Activated naive CD8-positive, alpha-beta T cell (primary cell): ENCODE results near the gene FANCD2OS.
"Not testable (repeated sequence)": the region's sequence is repeated elsewhere in the genome, so short reads cannot be mapped to it uniquely, and the experiment has no call there.

Experiments used
- H3K27ac Mint-ChIP-seq: one replicate; pipeline ENCODE4 v1.8.0; 2021; ENCODE audit warnings: mixed read lengths
- H3K27me3 Mint-ChIP-seq: one replicate; pipeline ENCODE4 v1.8.0; 2021; ENCODE audit warnings: mixed read lengths
- H3K36me3 Mint-ChIP-seq: one replicate; pipeline ENCODE4 v1.8.0; 2021; ENCODE audit warnings: mixed read lengths
- H3K4me1 Mint-ChIP-seq: one replicate; pipeline ENCODE4 v1.8.0; 2021; ENCODE audit warnings: low read depth, mixed read lengths
- H3K4me3 Mint-ChIP-seq: one replicate; pipeline ENCODE4 v1.8.0; 2021; ENCODE audit warnings: mild to moderate bottlenecking, mixed read lengths
- H3K9me3 Mint-ChIP-seq: one replicate; pipeline ENCODE4 v1.8.0; 2021; ENCODE audit warnings: low read depth, mixed read lengths

FANCD2OS gene

DNA sequence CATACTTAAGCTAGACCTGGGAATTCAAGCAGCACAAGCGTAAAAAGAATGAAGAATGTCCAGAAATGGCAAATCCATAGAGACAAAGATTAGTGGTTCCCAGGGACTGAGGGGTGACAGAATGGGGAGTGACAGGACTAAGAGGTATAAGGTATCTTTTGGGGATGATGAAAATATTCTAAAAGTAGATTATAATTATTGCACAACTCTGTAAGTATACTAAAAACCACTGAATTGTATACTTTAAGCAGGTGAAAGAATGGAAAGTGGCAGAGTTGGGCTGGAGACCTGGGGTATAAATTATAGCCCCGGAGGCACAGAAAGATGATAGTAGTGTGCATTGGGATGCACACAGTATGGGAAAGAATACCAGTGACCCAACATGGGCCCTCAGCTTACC is 13.0 kb upstream of the FANCD2OS start:
- Mint-ChIP-seq H3K4me3 (no peak overlapping the region), H3K4me1 (peaks cover 56% of the 10 kb centered on the region), H3K27ac (no peak overlapping the region), H3K27me3 (no peaks in the 10 kb centered on the region), H3K9me3 (no peaks in the 10 kb centered on the region), H3K36me3 (peaks cover 2% of the 10 kb centered on the region)

DNA sequence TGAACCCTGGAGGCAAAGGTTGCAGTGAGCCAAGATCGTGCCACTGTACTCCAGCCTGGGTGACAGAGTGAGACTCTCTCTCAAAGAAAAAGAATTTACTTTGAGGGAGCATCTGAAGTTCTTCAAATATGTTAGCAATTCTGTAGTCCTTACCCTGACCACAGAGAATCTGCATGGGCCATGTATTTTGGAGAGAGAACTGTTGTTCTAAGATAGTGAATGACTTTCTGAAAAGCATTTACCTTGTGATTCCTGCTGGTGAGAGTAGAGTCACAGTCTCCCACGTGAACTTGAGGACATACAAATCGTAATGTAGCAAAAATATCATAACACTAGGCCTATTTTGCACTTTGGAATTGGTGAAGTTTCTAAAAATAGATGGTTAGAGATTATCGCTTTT is 11.3 kb upstream of the FANCD2OS start:
- no peaks in the 10 kb centered on the region for H3K36me3 Mint-ChIP-seq
- no peaks in the 10 kb centered on the region for H3K27me3 Mint-ChIP-seq
- H3K4me1 Mint-ChIP-seq: peaks cover 54% of the 10 kb centered on the region
- H3K9me3 Mint-ChIP-seq: no peaks in the 10 kb centered on the region
- H3K4me3 Mint-ChIP-seq: no peak overlapping the region
- no peak overlapping the region for H3K27ac Mint-ChIP-seq

DNA sequence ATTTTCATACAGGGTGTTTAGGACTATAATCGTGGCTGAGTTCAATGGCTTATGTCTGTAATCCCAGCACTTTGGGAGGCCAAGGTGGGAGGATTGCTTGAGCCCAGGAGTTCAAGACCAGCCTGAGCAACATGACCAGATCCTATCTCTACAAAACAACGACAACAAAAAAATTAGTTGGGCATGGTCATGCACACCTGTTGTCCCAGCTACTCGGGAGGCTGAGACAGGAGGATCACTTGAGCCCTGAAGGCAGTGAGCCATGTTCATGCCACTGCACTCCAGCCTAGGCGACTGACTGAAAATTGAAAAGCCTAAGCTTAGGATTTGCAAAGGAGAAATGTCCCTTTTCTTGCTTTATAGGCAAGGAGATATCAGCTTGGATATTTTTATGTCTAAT is 8.9 kb upstream of the FANCD2OS start:
- Mint-ChIP-seq H3K4me1 (peaks cover 46% of the 10 kb centered on the region), H3K9me3 (no peaks in the 10 kb centered on the region), H3K4me3 (peak overlapping the region; percentile 100), H3K36me3 (no peaks in the 10 kb centered on the region), H3K27me3 (no peaks in the 10 kb centered on the region), H3K27ac (peak overlapping the region; percentile 99)

DNA sequence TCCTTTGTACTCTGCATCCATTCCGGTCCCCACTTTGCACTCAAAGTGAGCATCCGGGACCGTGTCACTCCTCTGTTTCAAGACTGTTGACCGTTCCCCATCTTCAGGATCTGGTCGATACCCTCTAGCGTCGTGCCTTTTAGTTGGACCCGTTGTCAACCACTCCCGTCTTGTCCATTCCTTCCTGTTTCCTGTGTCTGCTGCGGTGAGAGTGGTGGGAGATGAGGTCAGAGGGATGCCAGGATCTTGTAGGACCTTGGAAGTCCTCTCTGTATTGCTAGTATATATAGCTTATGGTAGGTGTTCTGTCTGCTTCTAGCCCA is 8.0 kb upstream of the FANCD2OS start:
- Mint-ChIP-seq H3K27me3 (no peaks in the 10 kb centered on the region), H3K36me3 (no peaks in the 10 kb centered on the region), H3K4me1 (peaks cover 43% of the 10 kb centered on the region), H3K9me3 (no peaks in the 10 kb centered on the region), H3K27ac (peak overlapping the region; percentile 99), H3K4me3 (peak overlapping the region; percentile 100)

DNA sequence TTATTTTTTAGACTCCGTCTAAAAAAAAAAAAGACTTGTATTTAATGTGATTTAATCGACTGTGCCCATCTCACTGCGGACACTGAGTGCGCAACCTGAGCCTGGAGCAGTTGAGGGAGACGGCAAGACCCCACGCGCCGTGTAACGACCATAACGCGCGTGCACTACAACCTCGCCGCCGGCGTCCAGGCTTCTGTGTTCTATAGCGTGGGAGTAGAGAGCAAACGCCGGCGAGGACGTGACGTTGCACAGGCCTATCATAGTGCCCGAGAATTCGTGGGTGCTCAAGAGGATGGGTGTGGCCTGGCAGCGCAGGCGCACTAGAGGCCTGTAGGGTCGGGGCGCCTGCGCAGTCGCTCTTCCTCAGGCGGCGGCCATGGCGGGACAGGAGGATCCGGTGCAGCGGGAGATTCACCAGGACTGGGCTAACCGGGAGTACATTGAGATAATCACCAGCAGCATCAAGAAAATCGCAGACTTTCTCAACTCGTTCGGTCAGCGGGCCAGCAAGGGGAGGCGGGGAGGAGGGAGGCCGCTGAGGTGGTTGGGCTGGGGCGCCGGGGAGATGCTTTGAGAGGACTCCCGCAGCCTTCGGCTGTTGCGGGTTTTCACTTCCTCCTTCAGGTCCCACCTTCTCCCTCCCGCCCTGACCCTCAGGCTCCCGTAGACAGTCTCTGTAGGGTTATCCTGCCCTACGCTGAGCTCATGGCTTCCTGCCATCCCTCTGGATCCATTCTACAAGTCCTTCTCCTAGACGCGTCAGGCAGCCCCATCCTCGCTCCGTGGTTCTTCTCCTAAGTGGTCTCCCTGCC is 7.5 kb upstream of the FANCD2OS start, which contains the start of gene BRK1:
Gene BRK1, plus strand, starts transcription at position 350 of the 812 bp plus-strand sequence. Its CDS starts 27 bp downstream, at position 377.
- H3K27me3 Mint-ChIP-seq: no peaks in the 10 kb centered on the region
- H3K9me3 Mint-ChIP-seq: no peaks in the 10 kb centered on the region
- peaks cover 38% of the 10 kb centered on the region for H3K4me1 Mint-ChIP-seq
- H3K4me3 Mint-ChIP-seq: peak within 1 kb of the TSS; percentile 100
- H3K36me3 Mint-ChIP-seq: no peaks in the 10 kb centered on the region
- peak within 1 kb of the TSS; percentile 99 for H3K27ac Mint-ChIP-seq

DNA sequence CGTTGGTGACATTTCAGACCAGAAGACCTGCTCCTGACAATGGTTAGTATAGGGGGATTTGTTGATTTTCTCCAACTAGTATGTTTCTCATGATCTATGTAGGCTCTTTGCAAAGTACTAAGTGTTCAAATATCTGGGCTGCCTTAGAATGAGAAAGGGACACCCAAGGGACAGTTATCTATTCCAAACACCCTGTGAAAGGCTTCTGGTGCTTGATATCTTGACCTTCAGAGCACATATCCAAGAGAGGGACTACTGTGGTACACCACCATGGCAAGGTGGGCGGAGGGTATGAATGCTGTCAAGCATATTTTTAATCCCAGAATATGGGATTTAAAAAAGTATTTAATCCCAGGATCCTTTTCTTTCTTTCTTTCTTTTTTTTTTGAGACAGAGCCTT is 1.1 kb downstream of the FANCD2OS start:
- no peak overlapping the region for H3K27ac Mint-ChIP-seq
- no peaks in the 10 kb centered on the region for H3K27me3 Mint-ChIP-seq
- H3K36me3 Mint-ChIP-seq: peaks cover under 1% of the 10 kb centered on the region
- no peaks in the 10 kb centered on the region for H3K9me3 Mint-ChIP-seq
- H3K4me3 Mint-ChIP-seq: no peak overlapping the region
- no peaks in the 10 kb centered on the region for H3K4me1 Mint-ChIP-seq

DNA sequence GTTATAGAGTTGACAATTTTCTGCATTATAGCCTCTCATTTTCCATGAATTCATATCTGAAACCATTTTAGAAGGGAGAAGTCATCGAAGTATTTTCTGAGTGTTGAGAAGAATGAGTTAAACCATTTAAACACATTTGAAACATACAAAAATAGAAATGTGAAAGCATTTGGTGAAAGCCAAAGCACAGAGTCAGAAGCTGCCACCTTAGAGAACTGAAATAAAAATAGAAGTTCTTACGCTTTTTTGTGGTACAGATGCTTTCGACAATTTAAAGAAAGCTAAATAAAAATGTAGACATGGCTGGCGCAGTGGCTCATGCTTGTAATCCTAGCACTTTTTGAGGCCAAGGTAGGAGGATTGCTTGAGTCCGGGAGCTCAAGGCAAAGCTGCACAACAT is 9.0 kb downstream of the FANCD2OS start:
- Mint-ChIP-seq H3K4me1 (no peaks in the 10 kb centered on the region), H3K36me3 (peaks cover 10% of the 10 kb centered on the region), H3K27ac (no peak overlapping the region), H3K4me3 (no peak overlapping the region), H3K9me3 (no peaks in the 10 kb centered on the region), H3K27me3 (no peaks in the 10 kb centered on the region)

DNA sequence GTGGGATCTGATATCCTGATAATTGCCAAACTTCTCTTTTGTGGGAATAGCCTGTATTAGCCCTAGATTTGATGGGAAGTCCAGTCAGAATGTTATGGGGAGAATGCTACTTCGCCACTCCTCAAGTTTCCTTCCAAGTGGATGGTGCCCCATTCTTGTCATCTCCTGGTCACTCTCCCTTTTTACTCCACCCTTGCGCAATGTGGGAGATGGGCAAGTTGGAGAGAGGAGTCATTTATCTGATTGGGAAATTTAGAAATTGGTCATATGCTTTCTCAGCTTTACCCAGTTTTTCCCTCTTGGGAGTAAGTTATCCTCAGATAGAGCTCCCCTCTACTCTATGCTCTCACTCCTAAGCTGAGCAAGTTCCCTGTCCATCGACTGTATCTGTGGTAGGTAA is 14.4 kb downstream of the FANCD2OS start:
- Mint-ChIP-seq H3K4me1 (no peaks in the 10 kb centered on the region), H3K27ac (no peak overlapping the region), H3K9me3 (no peaks in the 10 kb centered on the region), H3K36me3 (peaks cover 16% of the 10 kb centered on the region), H3K27me3 (no peaks in the 10 kb centered on the region), H3K4me3 (no peak overlapping the region)

DNA sequence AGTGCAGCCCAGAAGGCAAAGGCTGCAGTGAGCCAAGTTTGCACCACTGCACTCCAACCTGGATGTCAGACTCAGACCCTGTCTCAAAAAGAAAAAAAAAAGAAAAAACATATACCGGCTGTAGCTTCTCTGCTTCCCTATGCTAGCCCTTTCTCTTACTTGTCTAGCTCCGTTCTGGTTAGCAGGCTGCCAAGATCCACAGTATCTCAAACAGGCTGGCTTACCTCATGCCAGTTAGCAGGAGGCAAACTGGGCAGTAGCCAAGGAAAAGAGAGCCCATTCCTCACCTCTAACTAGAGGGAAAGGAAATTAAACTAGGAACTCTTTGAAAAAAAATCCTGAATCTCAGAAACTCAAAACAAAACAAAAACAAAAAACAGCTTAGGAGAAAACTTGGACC is 16.7 kb downstream of the FANCD2OS start:
- H3K27me3 Mint-ChIP-seq, H3K9me3 Mint-ChIP-seq, H3K4me1 Mint-ChIP-seq, H3K27ac Mint-ChIP-seq, H3K4me3 Mint-ChIP-seq: not testable (repeated sequence)
- H3K36me3 Mint-ChIP-seq: peaks cover 19% of the 10 kb centered on the region

DNA sequence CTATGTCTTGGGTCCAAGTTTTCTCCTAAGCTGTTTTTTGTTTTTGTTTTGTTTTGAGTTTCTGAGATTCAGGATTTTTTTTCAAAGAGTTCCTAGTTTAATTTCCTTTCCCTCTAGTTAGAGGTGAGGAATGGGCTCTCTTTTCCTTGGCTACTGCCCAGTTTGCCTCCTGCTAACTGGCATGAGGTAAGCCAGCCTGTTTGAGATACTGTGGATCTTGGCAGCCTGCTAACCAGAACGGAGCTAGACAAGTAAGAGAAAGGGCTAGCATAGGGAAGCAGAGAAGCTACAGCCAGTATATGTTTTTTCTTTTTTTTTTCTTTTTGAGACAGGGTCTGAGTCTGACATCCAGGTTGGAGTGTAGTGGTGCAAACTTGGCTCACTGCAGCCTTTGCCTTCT is 17.3 kb downstream of the FANCD2OS start:
- H3K27ac Mint-ChIP-seq, H3K9me3 Mint-ChIP-seq, H3K27me3 Mint-ChIP-seq, H3K4me3 Mint-ChIP-seq, H3K4me1 Mint-ChIP-seq: not testable (repeated sequence)
- peaks cover 21% of the 10 kb centered on the region for H3K36me3 Mint-ChIP-seq

DNA sequence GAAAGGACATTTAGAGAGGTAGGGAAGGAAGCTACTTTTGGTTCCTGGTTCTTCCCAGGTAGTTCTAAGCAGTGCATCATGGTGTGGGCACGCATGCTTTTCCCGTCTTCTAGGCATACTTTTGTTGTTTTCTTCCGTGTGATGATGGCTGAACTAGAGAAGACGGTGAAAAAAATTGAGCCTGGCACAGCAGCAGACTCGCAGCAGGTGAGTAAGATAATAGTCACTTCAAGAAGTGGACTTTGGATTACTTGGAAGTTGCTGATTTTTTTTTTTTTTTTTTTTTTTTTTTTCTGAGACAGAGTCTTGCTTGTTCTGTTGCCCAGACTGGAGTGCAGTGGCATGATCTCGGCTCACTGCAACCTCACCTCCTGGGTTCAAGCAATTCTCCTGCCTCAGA is 17.9 kb downstream of the FANCD2OS start:
- no peaks in the 10 kb centered on the region for H3K27me3 Mint-ChIP-seq
- H3K27ac Mint-ChIP-seq: no peak overlapping the region
- no peaks in the 10 kb centered on the region for H3K4me1 Mint-ChIP-seq
- H3K9me3 Mint-ChIP-seq: no peaks in the 10 kb centered on the region
- H3K4me3 Mint-ChIP-seq: no peak overlapping the region
- peaks cover 21% of the 10 kb centered on the region for H3K36me3 Mint-ChIP-seq

DNA sequence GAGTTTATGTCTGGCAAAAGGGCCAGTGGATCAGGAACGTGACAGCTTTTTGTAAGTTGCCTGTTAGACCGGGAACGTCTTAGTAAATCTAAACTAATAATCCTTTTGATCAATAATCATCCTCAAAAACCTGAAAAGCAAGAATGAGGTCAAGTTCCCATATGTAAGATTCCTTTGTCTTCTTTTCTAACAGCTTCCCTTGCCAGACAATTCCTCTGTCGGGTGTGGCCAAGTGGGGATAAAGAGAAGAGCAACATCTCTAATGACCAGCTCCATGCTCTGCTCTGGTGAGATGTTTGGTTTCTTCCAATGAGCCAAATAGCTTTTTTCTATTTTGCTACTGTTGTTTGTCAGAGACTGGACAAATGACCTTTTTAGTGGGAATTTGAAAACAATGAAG is 19.8 kb downstream of the FANCD2OS start:
- H3K4me1 Mint-ChIP-seq: no peaks in the 10 kb centered on the region
- H3K4me3 Mint-ChIP-seq: no peak overlapping the region
- peaks cover 26% of the 10 kb centered on the region for H3K36me3 Mint-ChIP-seq
- no peaks in the 10 kb centered on the region for H3K9me3 Mint-ChIP-seq
- no peaks in the 10 kb centered on the region for H3K27me3 Mint-ChIP-seq
- no peak overlapping the region for H3K27ac Mint-ChIP-seq

DNA sequence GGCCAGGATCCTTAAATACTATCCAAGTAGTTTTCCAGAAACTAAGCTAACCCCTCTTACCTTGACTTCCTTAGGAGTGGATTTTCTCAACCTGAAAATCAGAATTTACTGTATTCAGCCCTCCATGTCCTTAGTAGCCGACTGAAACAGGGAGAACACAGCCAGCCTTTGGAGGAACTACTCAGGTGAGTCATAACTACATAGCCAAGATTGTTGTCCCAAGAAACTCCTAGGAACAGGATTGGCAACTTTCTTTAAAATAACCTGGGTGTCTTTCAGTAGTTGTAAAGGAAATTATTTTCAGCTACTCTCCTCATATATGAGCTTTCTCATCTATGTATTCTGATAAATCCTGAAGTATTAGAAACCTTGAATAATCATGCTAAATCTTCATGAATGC is 22.3 kb downstream of the FANCD2OS start:
- H3K27ac Mint-ChIP-seq: no peak overlapping the region
- H3K27me3 Mint-ChIP-seq: no peaks in the 10 kb centered on the region
- peaks cover 29% of the 10 kb centered on the region for H3K36me3 Mint-ChIP-seq
- H3K4me3 Mint-ChIP-seq: no peak overlapping the region
- no peaks in the 10 kb centered on the region for H3K9me3 Mint-ChIP-seq
- no peaks in the 10 kb centered on the region for H3K4me1 Mint-ChIP-seq

DNA sequence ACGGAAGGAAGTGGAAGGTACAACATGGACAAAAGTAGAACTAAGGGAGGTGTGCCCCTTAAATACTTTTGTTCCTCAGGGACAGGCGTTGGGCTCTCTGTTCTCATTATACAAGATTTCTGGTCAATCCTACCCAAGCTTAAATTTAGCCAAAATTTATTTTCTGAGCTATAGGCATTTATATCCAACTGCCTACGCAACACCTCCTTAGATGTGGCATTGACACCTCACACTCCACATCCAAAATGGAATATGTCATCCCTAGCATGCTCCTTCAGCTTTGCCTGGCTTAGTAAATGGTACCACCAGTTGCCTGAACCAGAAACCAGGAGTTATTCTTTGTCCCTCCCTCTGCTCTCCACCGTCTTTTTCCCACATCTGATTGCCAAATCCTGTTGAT is 26.2 kb downstream of the FANCD2OS start:
- Mint-ChIP-seq H3K36me3 (peaks cover 19% of the 10 kb centered on the region), H3K27me3 (no peaks in the 10 kb centered on the region), H3K27ac (no peak overlapping the region), H3K4me1 (no peaks in the 10 kb centered on the region), H3K9me3 (no peaks in the 10 kb centered on the region), H3K4me3 (no peak overlapping the region)

DNA sequence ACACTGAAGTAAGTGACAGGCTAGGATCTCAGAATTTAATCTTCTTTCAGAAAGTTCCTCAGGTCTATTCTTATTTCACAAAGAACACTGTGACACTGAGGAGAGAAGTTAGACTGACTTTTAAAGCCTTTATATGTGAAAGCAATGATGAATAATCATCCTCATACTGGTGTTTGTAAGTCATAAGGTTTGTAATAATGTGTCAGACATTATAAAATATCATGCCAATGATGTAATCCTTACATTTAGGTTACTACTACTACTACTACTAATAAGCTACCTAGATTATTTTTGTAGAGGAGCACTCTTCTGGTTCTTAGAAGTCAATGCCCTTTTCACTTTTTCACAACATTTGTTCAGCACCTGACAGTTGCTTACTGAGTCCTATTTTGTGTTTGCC is 33.4 kb downstream of the FANCD2OS start:
- H3K9me3 Mint-ChIP-seq: no peaks in the 10 kb centered on the region

DNA sequence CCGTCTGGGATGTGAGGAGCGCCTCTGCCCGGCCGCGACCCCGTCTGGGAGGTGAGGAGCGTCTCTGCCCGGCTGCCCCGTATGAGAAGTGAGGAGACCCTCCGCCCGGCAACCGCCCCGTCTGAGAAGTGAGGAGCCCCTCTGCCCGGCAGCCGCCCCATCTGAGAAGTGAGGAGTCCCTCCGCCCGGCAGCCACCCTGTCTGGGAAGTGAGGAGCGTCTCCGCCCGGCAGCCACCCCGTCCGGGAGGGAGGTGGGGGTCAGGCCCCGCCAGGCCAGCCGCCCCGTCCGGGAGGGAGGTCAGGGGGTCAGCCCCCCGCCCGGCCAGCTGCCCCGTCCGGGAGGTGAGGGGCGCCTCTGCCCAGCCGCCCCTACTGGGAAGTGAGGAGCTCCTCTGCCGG is 38.0 kb downstream of the FANCD2OS start:
- H3K36me3 Mint-ChIP-seq: peaks cover 22% of the 10 kb centered on the region
- H3K9me3 Mint-ChIP-seq, H3K27me3 Mint-ChIP-seq, H3K4me1 Mint-ChIP-seq, H3K27ac Mint-ChIP-seq, H3K4me3 Mint-ChIP-seq: not testable (repeated sequence)

More for the DNA sequence above, 33.4 kb downstream of the FANCD2OS start:
- Mint-ChIP-seq H3K4me3 (no peak overlapping the region), H3K27me3 (no peaks in the 10 kb centered on the region), H3K27ac (no peak overlapping the region), H3K36me3 (peaks cover 6% of the 10 kb centered on the region), H3K4me1 (no peaks in the 10 kb centered on the region)
